ENCODE measurements around the gene CTTNBP2NL. TPM values are rescaled to one million over a fixed set of nuclear protein-coding genes. Genes with fewer than 3 reads are reported as not detected.

The CTTNBP2NL gene
- total RNA-seq, result 29.5 and 32.2 TPM in 2 replicates

GRCh38 chr1:112395821-112396652 is at the start of gene CTTNBP2NL:
CTTNBP2NL (plus strand) TSS chr1:112396214; CDS start chr1:112416166, 19,952 bp downstream.
- peak within 1 kb of the TSS; percentile 92 for H3K27ac ChIP-seq (ENCODE audit: low read depth, low read length)
- H2AFZ ChIP-seq (ENCODE audit: low read length), result peak within 1 kb of the TSS; percentile 85
- no peak for TF ChIP-seq CTCF (IDR thresholded peaks at IDR 0.05; ENCODE audit: extremely low read depth, low read depth, low read length)
- no peaks in the 10 kb centered on the region for H3K9me3 ChIP-seq (ENCODE audit: low read depth, low read length)
- no peaks in the 10 kb centered on the region for H3K27me3 ChIP-seq (ENCODE audit: insufficient read depth, low read length)
- H3K4me2 ChIP-seq (ENCODE audit: insufficient read depth, low read length), result peak within 1 kb of the TSS; percentile 82
- peaks cover 6% of the 10 kb centered on the region for H4K20me1 ChIP-seq (ENCODE audit: insufficient read depth, low read length)
- H3K36me3 ChIP-seq (ENCODE audit: insufficient read depth, low read length), result no peaks in the 10 kb centered on the region
- DNase-seq (ENCODE audit: insufficient read length, low spot score, missing footprints), result peak; percentile 97
- H3K4me1 ChIP-seq (ENCODE audit: insufficient read depth, low read length), result peaks cover 44% of the 10 kb centered on the region
- H3K4me3 ChIP-seq (ENCODE audit: insufficient read depth, low read length), result peak within 1 kb of the TSS; percentile 97
- peaks cover 53% of the 10 kb centered on the region for H3K79me2 ChIP-seq (ENCODE audit: insufficient read depth, low read length)

GRCh38 chr1:112346801-112347350 is 49.1 kb upstream of the CTTNBP2NL start:
- TF ChIP-seq CTCF (IDR thresholded peaks at IDR 0.05; ENCODE audit: extremely low read depth, low read depth, low read length), result no peak
- no peaks in the 10 kb centered on the region for H3K4me1 ChIP-seq (ENCODE audit: insufficient read depth, low read length)
- no peak overlapping the region for H3K4me3 ChIP-seq (ENCODE audit: insufficient read depth, low read length)
- no peaks in the 10 kb centered on the region for H3K9me3 ChIP-seq (ENCODE audit: low read depth, low read length)
- H2AFZ ChIP-seq (ENCODE audit: low read length), result no peak overlapping the region
- no peak overlapping the region for H3K27ac ChIP-seq (ENCODE audit: low read depth, low read length)
- H3K79me2 ChIP-seq (ENCODE audit: insufficient read depth, low read length), result no peaks in the 10 kb centered on the region
- peaks cover 21% of the 10 kb centered on the region for H3K27me3 ChIP-seq (ENCODE audit: insufficient read depth, low read length)
- H3K36me3 ChIP-seq (ENCODE audit: insufficient read depth, low read length), result no peaks in the 10 kb centered on the region
- DNase-seq (ENCODE audit: insufficient read length, low spot score, missing footprints), result no peak
- H4K20me1 ChIP-seq (ENCODE audit: insufficient read depth, low read length), result no peaks in the 10 kb centered on the region
- H3K4me2 ChIP-seq (ENCODE audit: insufficient read depth, low read length), result no peak overlapping the region

GRCh38 chr1:112356765-112357164 is 39.2 kb upstream of the CTTNBP2NL start:
- no peak overlapping the region for H3K27ac ChIP-seq (ENCODE audit: low read depth, low read length)
- H3K4me2 ChIP-seq (ENCODE audit: insufficient read depth, low read length), result no peak overlapping the region
- H3K79me2 ChIP-seq (ENCODE audit: insufficient read depth, low read length), result no peaks in the 10 kb centered on the region
- H2AFZ ChIP-seq (ENCODE audit: low read length), result no peak overlapping the region
- no peak overlapping the region for H3K4me3 ChIP-seq (ENCODE audit: insufficient read depth, low read length)
- H4K20me1 ChIP-seq (ENCODE audit: insufficient read depth, low read length), result no peaks in the 10 kb centered on the region
- DNase-seq (ENCODE audit: insufficient read length, low spot score, missing footprints), result no peak
- TF ChIP-seq CTCF (IDR thresholded peaks at IDR 0.05; ENCODE audit: extremely low read depth, low read depth, low read length), result no peak
- H3K4me1 ChIP-seq (ENCODE audit: insufficient read depth, low read length), result peaks cover 20% of the 10 kb centered on the region
- no peaks in the 10 kb centered on the region for H3K9me3 ChIP-seq (ENCODE audit: low read depth, low read length)
- peaks cover 29% of the 10 kb centered on the region for H3K27me3 ChIP-seq (ENCODE audit: insufficient read depth, low read length)
- no peaks in the 10 kb centered on the region for H3K36me3 ChIP-seq (ENCODE audit: insufficient read depth, low read length)

- Histone ChIP-seq H4K20me1 (ENCODE audit: insufficient read depth, low read length) (no peaks in the 10 kb centered on the region), H3K4me1 (ENCODE audit: insufficient read depth, low read length) (peaks cover 20% of the 10 kb centered on the region), H3K27me3 (ENCODE audit: insufficient read depth, low read length) (peaks cover 25% of the 10 kb centered on the region), H3K4me2 (ENCODE audit: insufficient read depth, low read length) (no peak overlapping the region), H3K9me3 (ENCODE audit: low read depth, low read length) (no peaks in the 10 kb centered on the region), H3K79me2 (ENCODE audit: insufficient read depth, low read length) (no peaks in the 10 kb centered on the region), H2AFZ (ENCODE audit: low read length) (no peak overlapping the region), H3K27ac (ENCODE audit: low read depth, low read length) (no peak overlapping the region), H3K4me3 (ENCODE audit: insufficient read depth, low read length) (no peak overlapping the region), H3K36me3 (ENCODE audit: insufficient read depth, low read length) (no peaks in the 10 kb centered on the region)
- DNase-seq (ENCODE audit: insufficient read length, low spot score, missing footprints), result no peak
- no peak for TF ChIP-seq CTCF (IDR thresholded peaks at IDR 0.05; ENCODE audit: extremely low read depth, low read depth, low read length)
These were observed 38.5 kb upstream of the CTTNBP2NL start for GRCh38 chr1:112357467-112357866.
